NOMO-1 (cell line): ENCODE data around the gene ST6GAL2.

Experiments used
- DNase-seq, 2 experiments: peaks; one replicate each; lab custom pipeline; 2025; ENCODE audit not compliant: unreplicated experiment in 2 of 2; lab: John Stamatoyannopoulos, UW

The ST6GAL2 gene

GRCh38 chr2:106885971-106886915, at the start of gene ST6GAL2:
TSS of gene ST6GAL2 (minus strand) at chr2:106886167. CDS start at chr2:106843977, 42,190 bp downstream.
- no peak for DNase-seq

- no peak for DNase-seq
These were observed 46.7 kb upstream of the ST6GAL2 start for GRCh38 chr2:106932644-106933043.

GRCh38 chr2:106931717-106932335, 45.9 kb upstream of the ST6GAL2 start:
- no peak for DNase-seq

GRCh38 chr2:106921451-106921850, 35.5 kb upstream of the ST6GAL2 start:
- DNase-seq: no peak

- DNase-seq: no peak
These were observed 33.0 kb upstream of the ST6GAL2 start for GRCh38 chr2:106919012-106919411.

GRCh38 chr2:106904242-106904641, 18.3 kb upstream of the ST6GAL2 start:
- no peak for DNase-seq

GRCh38 chr2:106899786-106900530, 14.0 kb upstream of the ST6GAL2 start:
- DNase-seq: peak in 1 of 2 experiments; percentile 0

- DNase-seq: no peak
These were observed 8.6 kb upstream of the ST6GAL2 start for GRCh38 chr2:106894545-106894944.

- DNase-seq: peak in 1 of 2 experiments; percentile 0
These were observed 6.1 kb upstream of the ST6GAL2 start for GRCh38 chr2:106892048-106892447.

- DNase-seq: no peak
These were observed 4.6 kb upstream of the ST6GAL2 start for GRCh38 chr2:106890606-106891005.

- DNase-seq: no peak
These were observed 1.2 kb upstream of the ST6GAL2 start for GRCh38 chr2:106886916-106887758.

- no peak for DNase-seq
These were observed 638 bp downstream of the ST6GAL2 start for GRCh38 chr2:106885329-106885728.

- DNase-seq: no peak
These were observed 3.3 kb downstream of the ST6GAL2 start for GRCh38 chr2:106882673-106883072.

GRCh38 chr2:106878206-106878605, 7.8 kb downstream of the ST6GAL2 start:
- no peak for DNase-seq

GRCh38 chr2:106876699-106877098, 9.3 kb downstream of the ST6GAL2 start:
- DNase-seq: no peak

- no peak for DNase-seq
These were observed 16.3 kb downstream of the ST6GAL2 start for GRCh38 chr2:106869512-106870275.

- DNase-seq: no peak
These were observed 17.7 kb downstream of the ST6GAL2 start for GRCh38 chr2:106868275-106868674.

GRCh38 chr2:106867196-106867953, 18.6 kb downstream of the ST6GAL2 start:
- no peak for DNase-seq

GRCh38 chr2:106866641-106867040, 19.3 kb downstream of the ST6GAL2 start:
- no peak for DNase-seq
